GM12892 (cell line): ENCODE results near the gene STXBP4.

Experiments used
- POLR2A ChIP-seq: IDR thresholded peaks from 2 replicates; pipeline ENCODE4 v1.6.1; 2011; ENCODE audit warnings: low read depth, low read length, control low read depth
- POLR2AphosphoS5 ChIP-seq: IDR thresholded peaks from 2 replicates; pipeline ENCODE4 v1.6.1; 2011; ENCODE audit warnings: low read depth, low read length, control low read depth
- TAF1 ChIP-seq: IDR thresholded peaks from 2 replicates; pipeline ENCODE4 v1.6.1; 2011; ENCODE audit warnings: low read depth, mild to moderate bottlenecking, control low read depth, low read length, borderline replicate concordance

GRCh38 chr17:55093353-55093752, 124.8 kb downstream of the STXBP4 start:
- no peak for TF ChIP-seq POLR2AphosphoS5
- TF ChIP-seq POLR2A: no peak
- no peak for TF ChIP-seq TAF1
